C4-2B (cell line): Measurements from ENCODE around the gene ELAVL1.

Source experiments
- ZFX ChIP-seq: fragments of 450-650 bp; IDR thresholded peaks from 2 replicates; pipeline ENCODE4 v1.6.1; 2017
- TF ChIP-seq, protein P1 (sequence below): fragments of 450-650 bp; conservative IDR thresholded peaks from 2 replicates; pipeline ENCODE4 v1.5.1; 2017; ENCODE audit warnings: mild to moderate bottlenecking

DNA sequence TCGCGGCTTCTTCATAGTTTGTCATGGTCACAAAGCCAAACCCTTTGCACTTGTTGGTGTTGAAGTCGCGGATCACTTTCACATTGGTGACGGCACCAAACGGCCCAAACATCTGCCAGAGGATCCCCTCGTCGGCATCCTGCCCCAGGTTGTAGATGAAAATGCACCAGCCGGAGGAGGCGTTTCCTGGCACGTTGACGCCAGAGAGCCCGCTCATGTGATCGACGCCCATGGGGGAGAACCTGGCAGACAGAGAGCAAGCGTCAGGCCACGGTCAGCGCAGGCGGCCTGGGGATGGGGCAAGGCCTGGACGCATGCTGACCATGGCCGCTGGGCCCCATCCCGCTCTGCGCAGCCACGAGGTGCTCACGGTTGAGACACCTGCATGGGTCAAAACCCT lies 41.9 kb downstream of the ELAVL1 start:
- TF ChIP-seq, protein P1, sequence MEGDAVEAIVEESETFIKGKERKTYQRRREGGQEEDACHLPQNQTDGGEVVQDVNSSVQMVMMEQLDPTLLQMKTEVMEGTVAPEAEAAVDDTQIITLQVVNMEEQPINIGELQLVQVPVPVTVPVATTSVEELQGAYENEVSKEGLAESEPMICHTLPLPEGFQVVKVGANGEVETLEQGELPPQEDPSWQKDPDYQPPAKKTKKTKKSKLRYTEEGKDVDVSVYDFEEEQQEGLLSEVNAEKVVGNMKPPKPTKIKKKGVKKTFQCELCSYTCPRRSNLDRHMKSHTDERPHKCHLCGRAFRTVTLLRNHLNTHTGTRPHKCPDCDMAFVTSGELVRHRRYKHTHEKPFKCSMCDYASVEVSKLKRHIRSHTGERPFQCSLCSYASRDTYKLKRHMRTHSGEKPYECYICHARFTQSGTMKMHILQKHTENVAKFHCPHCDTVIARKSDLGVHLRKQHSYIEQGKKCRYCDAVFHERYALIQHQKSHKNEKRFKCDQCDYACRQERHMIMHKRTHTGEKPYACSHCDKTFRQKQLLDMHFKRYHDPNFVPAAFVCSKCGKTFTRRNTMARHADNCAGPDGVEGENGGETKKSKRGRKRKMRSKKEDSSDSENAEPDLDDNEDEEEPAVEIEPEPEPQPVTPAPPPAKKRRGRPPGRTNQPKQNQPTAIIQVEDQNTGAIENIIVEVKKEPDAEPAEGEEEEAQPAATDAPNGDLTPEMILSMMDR = no peak
- TF ChIP-seq ZFX = no peak
